ENCODE data around the gene RGS11. TPM values are rescaled to one million over a fixed set of nuclear protein-coding genes. Genes with fewer than 3 reads are reported as not detected.
A peak's percentile ranks its signal among the peaks of the same experiment; 100 is the strongest.

Gene RGS11
- total and polyA plus RNA-seq, 4 donors = 0.51 to 1.6 (median 0.77) TPM; not detected in 1

DNA sequence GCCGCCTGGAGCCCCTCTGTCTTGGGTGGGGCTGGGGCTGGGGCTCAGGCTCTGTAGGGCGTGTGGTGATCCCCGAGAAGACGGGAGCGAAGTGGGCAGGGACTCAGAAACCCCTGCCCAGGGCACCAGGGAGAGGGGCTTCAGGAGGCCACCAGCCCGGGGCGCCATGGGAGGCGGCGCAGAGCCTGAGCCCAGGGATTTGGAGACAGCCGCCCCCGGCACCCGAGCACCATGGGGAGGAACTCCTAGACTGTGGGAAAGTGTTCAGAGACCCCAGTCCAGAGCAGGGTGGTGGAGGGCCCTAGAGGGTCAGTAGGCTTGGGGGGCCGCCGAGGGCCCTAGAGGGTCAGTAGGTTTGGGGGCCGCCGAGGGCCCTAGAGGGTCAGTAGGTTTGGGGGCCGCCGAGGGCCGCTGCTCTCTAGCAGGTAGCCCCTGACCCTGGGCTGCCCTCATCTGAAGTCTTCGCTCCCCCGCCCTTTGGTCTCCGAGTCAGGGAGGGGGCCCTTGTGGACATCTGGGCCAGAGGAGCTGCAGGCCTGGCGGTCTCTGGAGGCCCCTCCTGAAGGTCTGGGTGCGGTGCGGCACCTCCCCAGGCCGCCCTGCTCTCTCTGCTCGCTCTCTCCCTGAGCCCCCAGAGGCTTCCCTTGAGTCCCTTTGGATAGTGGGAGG lies 5.4 kb upstream of the RGS11 start:
- Histone ChIP-seq H3K4me1 (ENCODE audit: control insufficient read depth in 4 of 4, insufficient read depth in 4 of 4, low read length in 3 of 4) (peaks cover 0 to 9% (median 3%) of the 10 kb centered on the region in 4 donors), H3K4me3 (ENCODE audit: low read depth in 1 of 3, low read length in 3 of 3) (peak overlapping the region in 1 of 3 donors; percentile 42), H3K36me3 (ENCODE audit: control insufficient read depth in 4 of 4, insufficient read depth in 3 of 4, low read depth in 1 of 4, low read length in 3 of 4) (no peaks in the 10 kb centered on the region), H3K9ac (ENCODE audit: low read depth in 1 of 2, low read length in 2 of 2) (no peak overlapping the region), H3K27ac (ENCODE audit: low read depth in 1 of 2, low read length in 2 of 2) (no peak overlapping the region), H3K27me3 (ENCODE audit: control insufficient read depth in 4 of 4, insufficient read depth in 4 of 4, low read length in 3 of 4) (peaks cover 0 to 11% (median 0%) of the 10 kb centered on the region in 4 donors), H3K9me3 (ENCODE audit: control insufficient read depth in 4 of 4, low read length in 3 of 4) (no peaks in the 10 kb centered on the region)
- TF ChIP-seq YY1 (IDR thresholded peaks at IDR 0.05) (no peak), HNF4G (IDR thresholded peaks at IDR 0.05) (no peak), RXRA (IDR thresholded peaks at IDR 0.05) (no peak), JUND (IDR thresholded peaks at IDR 0.05) (no peak), HNF4A (conservative IDR thresholded peaks at IDR 0.05) (no peak), GABPA (IDR thresholded peaks at IDR 0.05 in 1 of 2, conservative IDR thresholded peaks at IDR 0.05 in 1 of 2) (no peak), FOXA1 (IDR thresholded peaks at IDR 0.05) (no peak), TAF1 (conservative IDR thresholded peaks at IDR 0.05) (no peak), EGR1 (IDR thresholded peaks at IDR 0.05; ENCODE audit: low read depth in 2 of 2) (no peak)
- TF ChIP-seq, protein P1, sequence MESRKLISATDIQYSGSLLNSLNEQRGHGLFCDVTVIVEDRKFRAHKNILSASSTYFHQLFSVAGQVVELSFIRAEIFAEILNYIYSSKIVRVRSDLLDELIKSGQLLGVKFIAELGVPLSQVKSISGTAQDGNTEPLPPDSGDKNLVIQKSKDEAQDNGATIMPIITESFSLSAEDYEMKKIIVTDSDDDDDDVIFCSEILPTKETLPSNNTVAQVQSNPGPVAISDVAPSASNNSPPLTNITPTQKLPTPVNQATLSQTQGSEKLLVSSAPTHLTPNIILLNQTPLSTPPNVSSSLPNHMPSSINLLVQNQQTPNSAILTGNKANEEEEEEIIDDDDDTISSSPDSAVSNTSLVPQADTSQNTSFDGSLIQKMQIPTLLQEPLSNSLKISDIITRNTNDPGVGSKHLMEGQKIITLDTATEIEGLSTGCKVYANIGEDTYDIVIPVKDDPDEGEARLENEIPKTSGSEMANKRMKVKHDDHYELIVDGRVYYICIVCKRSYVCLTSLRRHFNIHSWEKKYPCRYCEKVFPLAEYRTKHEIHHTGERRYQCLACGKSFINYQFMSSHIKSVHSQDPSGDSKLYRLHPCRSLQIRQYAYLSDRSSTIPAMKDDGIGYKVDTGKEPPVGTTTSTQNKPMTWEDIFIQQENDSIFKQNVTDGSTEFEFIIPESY (IDR thresholded peaks at IDR 0.05) = no peak
- TF ChIP-seq, protein P2, sequence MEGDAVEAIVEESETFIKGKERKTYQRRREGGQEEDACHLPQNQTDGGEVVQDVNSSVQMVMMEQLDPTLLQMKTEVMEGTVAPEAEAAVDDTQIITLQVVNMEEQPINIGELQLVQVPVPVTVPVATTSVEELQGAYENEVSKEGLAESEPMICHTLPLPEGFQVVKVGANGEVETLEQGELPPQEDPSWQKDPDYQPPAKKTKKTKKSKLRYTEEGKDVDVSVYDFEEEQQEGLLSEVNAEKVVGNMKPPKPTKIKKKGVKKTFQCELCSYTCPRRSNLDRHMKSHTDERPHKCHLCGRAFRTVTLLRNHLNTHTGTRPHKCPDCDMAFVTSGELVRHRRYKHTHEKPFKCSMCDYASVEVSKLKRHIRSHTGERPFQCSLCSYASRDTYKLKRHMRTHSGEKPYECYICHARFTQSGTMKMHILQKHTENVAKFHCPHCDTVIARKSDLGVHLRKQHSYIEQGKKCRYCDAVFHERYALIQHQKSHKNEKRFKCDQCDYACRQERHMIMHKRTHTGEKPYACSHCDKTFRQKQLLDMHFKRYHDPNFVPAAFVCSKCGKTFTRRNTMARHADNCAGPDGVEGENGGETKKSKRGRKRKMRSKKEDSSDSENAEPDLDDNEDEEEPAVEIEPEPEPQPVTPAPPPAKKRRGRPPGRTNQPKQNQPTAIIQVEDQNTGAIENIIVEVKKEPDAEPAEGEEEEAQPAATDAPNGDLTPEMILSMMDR (IDR thresholded peaks at IDR 0.05; ENCODE audit: low read depth, low read length, missing input control) = no peak
- DNase-seq (ENCODE audit: low spot score) = no peak
- 48% methylated on average over 27 of the region's 27 CpGs for WGBS

DNA sequence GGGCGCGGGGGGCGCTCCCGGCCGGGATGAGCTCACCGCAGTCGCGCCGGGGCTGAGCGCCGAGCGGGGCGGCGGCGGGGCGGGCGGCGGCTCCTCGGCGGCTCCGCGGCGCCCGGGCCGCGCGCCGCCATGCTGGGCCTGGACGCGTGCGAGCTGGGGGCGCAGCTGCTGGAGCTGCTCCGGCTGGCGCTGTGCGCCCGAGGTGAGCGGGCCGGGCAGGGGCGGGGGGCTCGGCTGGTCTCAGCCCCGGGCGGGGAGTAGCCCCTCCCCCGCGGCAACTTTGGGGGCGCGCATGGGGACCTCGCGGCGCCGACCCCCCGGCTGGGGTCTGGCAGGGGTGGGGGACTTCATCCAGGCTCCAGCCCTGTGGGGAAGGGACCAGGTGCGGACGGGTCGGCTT lies 4.8 kb upstream of the RGS11 start, which contains the start of gene ARHGDIG:
ARHGDIG (plus strand) TSS at position 40 of the 400 bp plus-strand sequence; CDS start at position 130, 90 bp downstream.
- H3K9me3 ChIP-seq (ENCODE audit: control insufficient read depth in 4 of 4, low read length in 3 of 4) = no peaks in the 10 kb centered on the region
- TF ChIP-seq, protein P1 (IDR thresholded peaks at IDR 0.05) = no peak
- TF ChIP-seq FOXA2 (IDR thresholded peaks at IDR 0.05) (no peak), NR2F2 (IDR thresholded peaks at IDR 0.05) (no peak), HNF4G (IDR thresholded peaks at IDR 0.05) (no peak), EGR1 (IDR thresholded peaks at IDR 0.05; ENCODE audit: low read depth in 2 of 2) (no peak), GABPA (IDR thresholded peaks at IDR 0.05 in 1 of 2, conservative IDR thresholded peaks at IDR 0.05 in 1 of 2) (no peak), SP1 (IDR thresholded peaks at IDR 0.05) (no peak), YY1 (IDR thresholded peaks at IDR 0.05) (no peak), JUND (IDR thresholded peaks at IDR 0.05) (no peak), RAD21 (IDR thresholded peaks at IDR 0.05) (no peak), HNF4A (conservative IDR thresholded peaks at IDR 0.05) (no peak), TAF1 (conservative IDR thresholded peaks at IDR 0.05) (no peak), FOXA1 (IDR thresholded peaks at IDR 0.05) (no peak), RXRA (IDR thresholded peaks at IDR 0.05) (no peak)
- TF ChIP-seq, protein P3, sequence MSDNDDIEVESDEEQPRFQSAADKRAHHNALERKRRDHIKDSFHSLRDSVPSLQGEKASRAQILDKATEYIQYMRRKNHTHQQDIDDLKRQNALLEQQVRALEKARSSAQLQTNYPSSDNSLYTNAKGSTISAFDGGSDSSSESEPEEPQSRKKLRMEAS (IDR thresholded peaks at IDR 0.05) = no peak
- TF ChIP-seq, protein P2 (IDR thresholded peaks at IDR 0.05; ENCODE audit: low read depth, low read length, missing input control) = no peak
- TF ChIP-seq, protein P4, sequence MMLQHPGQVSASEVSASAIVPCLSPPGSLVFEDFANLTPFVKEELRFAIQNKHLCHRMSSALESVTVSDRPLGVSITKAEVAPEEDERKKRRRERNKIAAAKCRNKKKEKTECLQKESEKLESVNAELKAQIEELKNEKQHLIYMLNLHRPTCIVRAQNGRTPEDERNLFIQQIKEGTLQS (IDR thresholded peaks at IDR 0.05) = no peak
- TF ChIP-seq, protein P5, sequence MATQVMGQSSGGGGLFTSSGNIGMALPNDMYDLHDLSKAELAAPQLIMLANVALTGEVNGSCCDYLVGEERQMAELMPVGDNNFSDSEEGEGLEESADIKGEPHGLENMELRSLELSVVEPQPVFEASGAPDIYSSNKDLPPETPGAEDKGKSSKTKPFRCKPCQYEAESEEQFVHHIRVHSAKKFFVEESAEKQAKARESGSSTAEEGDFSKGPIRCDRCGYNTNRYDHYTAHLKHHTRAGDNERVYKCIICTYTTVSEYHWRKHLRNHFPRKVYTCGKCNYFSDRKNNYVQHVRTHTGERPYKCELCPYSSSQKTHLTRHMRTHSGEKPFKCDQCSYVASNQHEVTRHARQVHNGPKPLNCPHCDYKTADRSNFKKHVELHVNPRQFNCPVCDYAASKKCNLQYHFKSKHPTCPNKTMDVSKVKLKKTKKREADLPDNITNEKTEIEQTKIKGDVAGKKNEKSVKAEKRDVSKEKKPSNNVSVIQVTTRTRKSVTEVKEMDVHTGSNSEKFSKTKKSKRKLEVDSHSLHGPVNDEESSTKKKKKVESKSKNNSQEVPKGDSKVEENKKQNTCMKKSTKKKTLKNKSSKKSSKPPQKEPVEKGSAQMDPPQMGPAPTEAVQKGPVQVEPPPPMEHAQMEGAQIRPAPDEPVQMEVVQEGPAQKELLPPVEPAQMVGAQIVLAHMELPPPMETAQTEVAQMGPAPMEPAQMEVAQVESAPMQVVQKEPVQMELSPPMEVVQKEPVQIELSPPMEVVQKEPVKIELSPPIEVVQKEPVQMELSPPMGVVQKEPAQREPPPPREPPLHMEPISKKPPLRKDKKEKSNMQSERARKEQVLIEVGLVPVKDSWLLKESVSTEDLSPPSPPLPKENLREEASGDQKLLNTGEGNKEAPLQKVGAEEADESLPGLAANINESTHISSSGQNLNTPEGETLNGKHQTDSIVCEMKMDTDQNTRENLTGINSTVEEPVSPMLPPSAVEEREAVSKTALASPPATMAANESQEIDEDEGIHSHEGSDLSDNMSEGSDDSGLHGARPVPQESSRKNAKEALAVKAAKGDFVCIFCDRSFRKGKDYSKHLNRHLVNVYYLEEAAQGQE (IDR thresholded peaks at IDR 0.05) = no peak
- 2% methylated on average over 54 of the region's 54 CpGs for WGBS
- H3K36me3 ChIP-seq (ENCODE audit: control insufficient read depth in 4 of 4, insufficient read depth in 3 of 4, low read depth in 1 of 4, low read length in 3 of 4) = no peaks in the 10 kb centered on the region
- H3K27ac ChIP-seq (ENCODE audit: low read depth in 1 of 2, low read length in 2 of 2) = no peak within 1 kb of the TSS
- no peak within 1 kb of the TSS for H3K9ac ChIP-seq (ENCODE audit: low read depth in 1 of 2, low read length in 2 of 2)
- no peak for DNase-seq (ENCODE audit: low spot score)
- peaks cover 0 to 9% (median 3%) of the 10 kb centered on the region in 4 donors for H3K4me1 ChIP-seq (ENCODE audit: control insufficient read depth in 4 of 4, insufficient read depth in 4 of 4, low read length in 3 of 4)
- peaks cover 0 to 11% (median 0%) of the 10 kb centered on the region in 4 donors for H3K27me3 ChIP-seq (ENCODE audit: control insufficient read depth in 4 of 4, insufficient read depth in 4 of 4, low read length in 3 of 4)
- peak within 1 kb of the TSS in 1 of 3 donors; percentile 42 for H3K4me3 ChIP-seq (ENCODE audit: low read depth in 1 of 3, low read length in 3 of 3)

All from liver (tissue), 9 donors.